ENCODE data around the gene HIP1. TPM values are rescaled to one million over a fixed set of nuclear protein-coding genes. Genes with fewer than 3 reads are reported as not detected.
"Not testable (repeated sequence)": the region's sequence is repeated elsewhere in the genome, so short reads cannot be mapped to it uniquely, and the experiment has no call there.

HIP1 gene
- polyA plus RNA-seq, 3 donors: 34.5 to 38.7 (median 37.6) TPM

- DNase-seq (ENCODE audit: low read depth in 3 of 3, low spot score in 2 of 3): no peak
These were observed 1.3 kb upstream of the HIP1 start for GRCh38 chr7:75739796-75740672.

GRCh38 chr7:75738975-75739795, 444 bp upstream of the HIP1 start:
- peak; percentile 72 to 96 (median 93) for DNase-seq (ENCODE audit: low read depth in 3 of 3, low spot score in 2 of 3)

- no peak for DNase-seq (ENCODE audit: low read depth in 3 of 3, low spot score in 2 of 3)
These were observed 711 bp downstream of the HIP1 start for GRCh38 chr7:75737856-75738603.

GRCh38 chr7:75735581-75736350, 3.0 kb downstream of the HIP1 start:
- no peak for DNase-seq (ENCODE audit: low read depth in 3 of 3, low spot score in 2 of 3)

- DNase-seq (ENCODE audit: low read depth in 3 of 3, low spot score in 2 of 3): no peak
These were observed 3.9 kb downstream of the HIP1 start for GRCh38 chr7:75734586-75735458.

- no peak for DNase-seq (ENCODE audit: low read depth in 3 of 3, low spot score in 2 of 3)
These were observed 5.7 kb downstream of the HIP1 start for GRCh38 chr7:75732764-75733630.

- DNase-seq (ENCODE audit: low read depth in 3 of 3, low spot score in 2 of 3): no peak
These were observed 6.7 kb downstream of the HIP1 start for GRCh38 chr7:75732016-75732521.

GRCh38 chr7:75729851-75730274, 8.9 kb downstream of the HIP1 start:
- no peak for DNase-seq (ENCODE audit: low read depth in 3 of 3, low spot score in 2 of 3)

- no peak for DNase-seq (ENCODE audit: low read depth in 3 of 3, low spot score in 2 of 3)
These were observed 10.7 kb downstream of the HIP1 start for GRCh38 chr7:75727881-75728593.

GRCh38 chr7:75727351-75727750, 11.4 kb downstream of the HIP1 start:
- not testable (repeated sequence) for DNase-seq (ENCODE audit: low read depth in 3 of 3, low spot score in 2 of 3)

- no peak for DNase-seq (ENCODE audit: low read depth in 3 of 3, low spot score in 2 of 3)
These were observed 13.4 kb downstream of the HIP1 start for GRCh38 chr7:75725306-75725705.

- DNase-seq (ENCODE audit: low read depth in 3 of 3, low spot score in 2 of 3): no peak
These were observed 15.3 kb downstream of the HIP1 start for GRCh38 chr7:75723444-75723843.

GRCh38 chr7:75722373-75722772, 16.4 kb downstream of the HIP1 start:
- no peak for DNase-seq (ENCODE audit: low read depth in 3 of 3, low spot score in 2 of 3)

- not testable (repeated sequence) for DNase-seq (ENCODE audit: low read depth in 3 of 3, low spot score in 2 of 3)
These were observed 16.8 kb downstream of the HIP1 start for GRCh38 chr7:75721922-75722321.

- DNase-seq (ENCODE audit: low read depth in 3 of 3, low spot score in 2 of 3): no peak
These were observed 17.3 kb downstream of the HIP1 start for GRCh38 chr7:75721426-75721825.

- DNase-seq (ENCODE audit: low read depth in 3 of 3, low spot score in 2 of 3): no peak
These were observed 19.1 kb downstream of the HIP1 start for GRCh38 chr7:75719626-75720025.

GRCh38 chr7:75718390-75719031, 20.2 kb downstream of the HIP1 start:
- DNase-seq (ENCODE audit: low read depth in 3 of 3, low spot score in 2 of 3): no peak

Measured in right renal cortex interstitium (tissue), 3 donors.